ENCODE data around the gene SPRTN.
"Not testable (repeated sequence)": the region's sequence is repeated elsewhere in the genome, so short reads cannot be mapped to it uniquely, and the experiment has no call there.

SPRTN gene

GRCh38 chr1:231337043-231337471, 1.0 kb upstream of the SPRTN start:
- DNase-seq, result no peak

- DNase-seq, result peak; percentile 91
Measured at GRCh38 chr1:231337472-231338269, 422 bp upstream of the SPRTN start, which contains the start of gene EXOC8. EXOC8 (minus strand) TSS chr1:231337852; CDS start chr1:231337745, 107 bp downstream.

- DNase-seq, result no peak
Measured at GRCh38 chr1:231340328-231341013, 2.4 kb downstream of the SPRTN start.

- DNase-seq, result no peak
Measured at GRCh38 chr1:231347961-231348360, 9.9 kb downstream of the SPRTN start.

- no peak for DNase-seq
Measured at GRCh38 chr1:231348442-231348841, 10.3 kb downstream of the SPRTN start.

- not testable (repeated sequence) for DNase-seq
Measured at GRCh38 chr1:231348856-231349255, 10.8 kb downstream of the SPRTN start.

- no peak for DNase-seq
Measured at GRCh38 chr1:231351816-231352215, 13.7 kb downstream of the SPRTN start.

- DNase-seq, result no peak
Measured at GRCh38 chr1:231353086-231353485, 15.0 kb downstream of the SPRTN start.

- DNase-seq, result no peak
Measured at GRCh38 chr1:231354330-231355020, 16.4 kb downstream of the SPRTN start.

- DNase-seq, result no peak
Measured at GRCh38 chr1:231355171-231355570, 17.1 kb downstream of the SPRTN start.

GRCh38 chr1:231357187-231357772, 19.2 kb downstream of the SPRTN start:
- DNase-seq, result no peak

GRCh38 chr1:231357831-231358354, 19.8 kb downstream of the SPRTN start:
- peak; percentile 84 for DNase-seq

- DNase-seq, result peak; percentile 90
Measured at GRCh38 chr1:231359113-231359512, 21.0 kb downstream of the SPRTN start.

- no peak for DNase-seq
Measured at GRCh38 chr1:231362325-231362724, 24.2 kb downstream of the SPRTN start.

GRCh38 chr1:231363624-231364023, 25.5 kb downstream of the SPRTN start:
- no peak for DNase-seq

- DNase-seq, result no peak
Measured at GRCh38 chr1:231364192-231364591, 26.1 kb downstream of the SPRTN start.

GRCh38 chr1:231369282-231369681, 31.2 kb downstream of the SPRTN start:
- no peak for DNase-seq

GRCh38 chr1:231372501-231372900, 34.4 kb downstream of the SPRTN start:
- DNase-seq, result no peak

GRCh38 chr1:231374394-231374793, 36.3 kb downstream of the SPRTN start:
- no peak for DNase-seq

GRCh38 chr1:231376101-231376500, 38.0 kb downstream of the SPRTN start:
- peak; percentile 43 for DNase-seq

- DNase-seq, result no peak
Measured at GRCh38 chr1:231376875-231377549, 38.9 kb downstream of the SPRTN start.

- no peak for DNase-seq
Measured at GRCh38 chr1:231381729-231382128, 43.6 kb downstream of the SPRTN start.

Measured in HCEC 1CT (cell line).